Activated CD4-positive, alpha-beta T cell treated with anti-CD3 and anti-CD28 coated beads for 48 hours (primary cell): ENCODE results near the gene FAM221A.
"Not testable (repeated sequence)": the region's sequence is repeated elsewhere in the genome, so short reads cannot be mapped to it uniquely, and the experiment has no call there.

ENCODE experiments used
- DNase-seq: peaks from one replicate; pipeline ENCODE4 v3.0.0-alpha.2; 2020

Gene FAM221A

GRCh38 chr7:23709081-23709750, 29.2 kb downstream of the FAM221A start:
- DNase-seq: no peak

GRCh38 chr7:23710000-23710399, 30.0 kb downstream of the FAM221A start, which contains the start of gene STK31:
STK31 (plus strand) TSS chr7:23710219; CDS start chr7:23710286, 67 bp downstream.
- DNase-seq: no peak

GRCh38 chr7:23712368-23713284, 32.6 kb downstream of the FAM221A start:
- DNase-seq: no peak

- no peak for DNase-seq
Measured at GRCh38 chr7:23713285-23714149, 33.5 kb downstream of the FAM221A start.

- DNase-seq: no peak
Measured at GRCh38 chr7:23714150-23714464, 34.1 kb downstream of the FAM221A start.

- DNase-seq: no peak
Measured at GRCh38 chr7:23714579-23714978, 34.6 kb downstream of the FAM221A start.

- no peak for DNase-seq
Measured at GRCh38 chr7:23715099-23715498, 35.1 kb downstream of the FAM221A start.

GRCh38 chr7:23717788-23718187, 37.8 kb downstream of the FAM221A start:
- no peak for DNase-seq

- DNase-seq: no peak
Measured at GRCh38 chr7:23721456-23721855, 41.5 kb downstream of the FAM221A start.

- not testable (repeated sequence) for DNase-seq
Measured at GRCh38 chr7:23722587-23723216, 42.7 kb downstream of the FAM221A start.

- not testable (repeated sequence) for DNase-seq
Measured at GRCh38 chr7:23724113-23724512, 44.1 kb downstream of the FAM221A start.

- DNase-seq: no peak
Measured at GRCh38 chr7:23742051-23742450, 62.1 kb downstream of the FAM221A start.

GRCh38 chr7:23743226-23743625, 63.2 kb downstream of the FAM221A start:
- no peak for DNase-seq

- DNase-seq: no peak
Measured at GRCh38 chr7:23746629-23747028, 66.6 kb downstream of the FAM221A start.

- DNase-seq: no peak
Measured at GRCh38 chr7:23751852-23752251, 71.9 kb downstream of the FAM221A start.
